NCI-H82 (cell line): ENCODE results near the gene CYB5A.

Experiments used
- DNase-seq: peaks from one replicate; lab custom pipeline; 2025; lab: John Stamatoyannopoulos, UW

Gene CYB5A

DNA sequence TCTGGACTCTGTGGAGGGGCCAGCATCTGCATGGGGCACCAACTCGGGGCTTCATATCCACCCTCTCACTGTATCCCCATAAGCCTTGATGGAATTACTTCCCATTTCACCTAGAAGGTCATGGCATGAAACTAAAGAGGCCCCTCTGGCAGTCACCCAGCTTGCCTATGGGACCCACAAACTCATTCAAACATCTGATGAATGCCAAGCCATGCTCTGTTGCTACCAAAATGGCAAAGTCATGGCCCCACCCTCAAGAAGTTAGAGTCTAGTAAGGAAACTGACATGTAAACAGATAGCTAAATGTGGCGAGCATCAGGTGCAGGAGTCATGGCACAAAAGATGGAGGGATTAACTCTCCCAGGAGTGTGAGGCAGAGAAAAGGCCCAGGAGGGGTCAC is 14.5 kb downstream of the CYB5A start:
- DNase-seq: no peak

DNA sequence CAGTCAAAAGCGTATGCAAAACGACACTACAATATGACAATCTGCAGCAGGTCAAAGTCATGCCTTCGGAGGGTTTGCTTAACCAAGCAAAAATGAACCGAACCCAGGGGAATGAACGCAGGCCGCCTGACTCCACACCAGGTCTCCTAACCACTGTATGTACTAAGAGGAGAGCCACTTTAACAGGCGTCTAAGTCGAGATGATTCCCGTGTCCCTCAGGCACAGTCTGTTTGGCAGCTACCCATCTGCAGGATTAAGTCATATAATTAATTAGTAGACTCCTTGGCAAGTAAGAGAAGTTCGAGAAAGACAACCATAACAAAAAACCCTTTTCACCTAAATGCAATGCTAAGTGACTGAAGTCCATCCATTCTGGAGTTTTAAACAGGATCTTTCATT is 15.2 kb downstream of the CYB5A start:
- peak; percentile 21 for DNase-seq

DNA sequence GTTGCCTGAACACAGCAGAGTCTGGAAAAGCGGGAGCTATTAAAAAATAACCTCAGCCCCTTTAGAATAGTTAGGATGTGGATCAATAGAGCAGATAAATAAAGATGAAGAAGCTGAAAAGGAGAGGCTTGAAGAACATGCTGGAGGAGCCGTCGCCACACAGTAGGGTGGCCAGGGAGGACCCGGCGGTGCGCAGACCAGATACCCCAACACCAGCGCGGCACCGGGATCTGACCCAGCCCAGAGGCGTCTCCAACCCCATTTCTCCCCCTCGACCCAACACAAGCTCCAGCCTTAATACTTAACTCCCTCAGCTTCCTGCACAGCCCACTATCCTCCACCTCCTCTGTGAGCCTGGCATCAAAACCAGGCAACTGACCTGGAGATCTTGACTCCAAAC is 16.0 kb downstream of the CYB5A start:
- no peak for DNase-seq

GRCh38 chr18:74274700-74275099 is 17.1 kb downstream of the CYB5A start:
- DNase-seq: no peak

DNA sequence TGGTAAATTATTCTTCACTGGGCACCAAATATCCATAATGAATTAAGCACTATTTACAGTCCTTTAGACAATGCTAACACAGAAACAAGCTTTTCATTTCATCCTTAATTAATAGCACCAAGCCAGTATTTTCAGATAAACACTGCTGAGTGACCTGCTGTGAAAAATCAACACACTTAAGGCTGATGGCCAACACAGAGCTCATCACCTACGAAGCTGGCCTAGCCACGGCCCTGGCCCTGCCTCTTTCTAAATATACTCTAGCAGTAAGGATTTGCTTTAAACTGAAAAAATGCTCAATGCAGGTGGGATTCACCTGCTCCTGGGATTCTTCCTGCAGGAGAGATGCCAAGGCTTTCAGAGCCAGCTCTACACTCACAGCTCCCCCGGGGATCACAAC is 18.4 kb downstream of the CYB5A start:
- DNase-seq: no peak

- DNase-seq: no peak
Measured at GRCh38 chr18:74271635-74272034, 20.1 kb downstream of the CYB5A start.

- no peak for DNase-seq
Measured at GRCh38 chr18:74268933-74269620, 22.7 kb downstream of the CYB5A start.

GRCh38 chr18:74268175-74268574 is 23.6 kb downstream of the CYB5A start:
- DNase-seq: no peak

DNA sequence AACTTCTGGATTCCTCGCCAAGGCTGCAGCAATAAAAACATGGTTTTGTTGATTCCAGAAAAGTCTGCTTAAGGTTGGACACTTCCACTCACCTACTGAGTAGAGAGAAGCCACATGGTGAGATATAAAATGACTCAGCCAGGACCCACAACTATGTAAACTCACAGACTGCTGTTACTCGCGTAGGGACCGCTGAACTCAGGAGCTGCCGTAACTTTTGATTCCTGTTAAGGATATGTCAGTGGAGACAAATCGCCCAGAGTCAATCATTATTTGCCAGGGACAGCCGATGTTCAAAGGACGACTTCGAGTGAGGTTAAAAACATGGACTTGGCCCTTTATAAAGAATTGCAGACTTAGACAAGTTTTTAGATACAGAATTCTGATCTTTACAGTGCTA is 25.6 kb downstream of the CYB5A start:
- no peak for DNase-seq

DNA sequence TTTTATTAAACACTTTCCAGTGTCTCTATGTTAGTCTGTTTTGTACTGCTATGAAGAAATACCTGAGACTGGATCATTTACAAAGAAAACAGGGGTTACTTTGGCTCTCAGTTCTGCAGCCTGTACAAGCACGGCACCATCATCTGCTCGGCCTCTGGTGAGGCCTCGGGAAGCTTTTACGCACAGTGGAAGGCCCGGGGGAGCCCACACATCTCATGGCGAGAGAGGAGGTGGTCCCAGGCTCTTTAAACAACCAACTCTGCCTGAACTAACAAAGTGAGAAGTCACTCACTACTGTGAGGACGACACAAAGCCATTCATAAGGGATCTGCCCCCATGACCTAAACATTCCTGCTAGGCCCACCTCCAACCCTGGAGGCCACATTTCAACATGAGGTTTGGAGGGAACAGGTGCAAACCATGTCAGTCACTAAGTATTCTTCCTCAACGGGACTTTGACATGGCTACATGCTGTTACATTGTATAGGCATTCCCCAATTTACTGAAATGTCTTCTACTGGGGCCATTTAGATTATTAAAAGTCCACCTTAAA is 26.1 kb downstream of the CYB5A start:
- DNase-seq: no peak

DNA sequence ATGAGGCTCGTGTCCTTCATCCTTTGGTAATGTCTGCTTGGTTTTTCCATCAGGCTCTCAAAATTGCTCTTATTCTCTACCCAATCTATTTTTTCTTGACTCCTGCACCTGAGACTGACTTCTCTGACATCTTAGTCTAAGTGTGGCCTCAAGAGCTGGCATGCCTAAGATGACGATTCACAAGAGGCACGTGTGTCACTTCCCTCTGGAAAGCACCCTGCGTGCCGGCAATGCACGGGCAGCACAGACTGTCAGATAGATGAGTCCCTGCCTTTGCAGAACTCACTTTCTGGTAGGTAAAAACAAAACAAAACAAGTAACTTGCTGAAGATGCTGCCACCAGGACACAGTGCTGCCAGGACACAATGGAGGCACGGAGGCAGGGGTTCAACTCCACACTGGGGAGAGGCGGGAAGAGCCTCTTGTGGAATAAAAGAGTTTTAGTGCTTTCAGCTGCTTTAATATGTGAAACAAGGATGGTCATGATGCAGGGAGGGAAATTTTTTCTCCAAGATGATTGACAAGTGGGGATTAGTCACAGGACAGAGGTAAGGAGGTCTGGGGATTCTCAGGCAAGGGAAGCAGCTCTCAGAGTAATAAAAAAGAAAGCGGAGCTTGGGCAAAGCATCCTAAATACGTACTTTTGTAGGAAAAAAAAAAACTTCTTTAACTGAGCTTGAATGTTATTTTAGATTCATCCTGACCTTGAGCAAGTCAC is 27.3 kb downstream of the CYB5A start:
- no peak for DNase-seq

GRCh38 chr18:74261053-74261713 is 30.6 kb downstream of the CYB5A start:
- DNase-seq: no peak

- DNase-seq: no peak
Measured at GRCh38 chr18:74259347-74259746, 32.4 kb downstream of the CYB5A start.

GRCh38 chr18:74257083-74257482 is 34.7 kb downstream of the CYB5A start:
- DNase-seq: no peak

GRCh38 chr18:74256190-74256589 is 35.6 kb downstream of the CYB5A start:
- peak; percentile 38 for DNase-seq

- no peak for DNase-seq
Measured at GRCh38 chr18:74255131-74255616, 36.6 kb downstream of the CYB5A start.

- no peak for DNase-seq
Measured at GRCh38 chr18:74252039-74252395, 39.7 kb downstream of the CYB5A start.

- DNase-seq: no peak
Measured at GRCh38 chr18:74251297-74252038, 40.3 kb downstream of the CYB5A start.

DNA sequence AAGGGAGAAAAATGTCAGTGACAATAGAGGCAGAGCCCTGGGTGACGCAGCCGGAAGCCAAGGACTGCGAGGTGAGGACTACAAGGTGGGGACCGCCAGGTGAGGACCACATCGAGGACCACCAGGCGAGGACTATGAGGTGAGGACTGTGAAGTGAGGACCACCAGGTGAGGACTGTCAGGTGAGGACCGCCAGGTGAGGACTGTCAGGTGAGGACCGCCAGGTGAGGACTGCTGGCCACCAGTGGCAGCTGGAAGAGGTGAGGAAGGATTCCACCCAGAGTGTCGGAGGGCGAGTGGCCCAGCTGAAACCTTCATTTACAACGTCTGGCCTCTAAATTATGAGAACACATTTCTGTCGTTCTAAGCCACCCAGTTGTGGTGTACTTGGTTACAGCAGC is 41.6 kb downstream of the CYB5A start:
- no peak for DNase-seq

- DNase-seq: no peak
Measured at GRCh38 chr18:74249181-74249968, 42.4 kb downstream of the CYB5A start.

GRCh38 chr18:74248595-74248994 is 43.2 kb downstream of the CYB5A start:
- DNase-seq: no peak
